HEK293 (cell line): ENCODE data around the gene PERCC1.

Experiments
- IKZF3 ChIP-seq: fragments of 450-650 bp; IDR thresholded peaks from 2 replicates; pipeline ENCODE4 v1.5.0; 2018; ENCODE audit warnings: missing biosample characterization, mild to moderate bottlenecking, missing genetic modification characterization, moderate library complexity
- KLF16 ChIP-seq: fragments of 450-650 bp; formaldehyde crosslinking; IDR thresholded peaks from 2 replicates; pipeline ENCODE4 v1.5.1; 2017; ENCODE audit warnings: missing biosample characterization, missing genetic modification characterization
- REST ChIP-seq: fragments of 450-650 bp; formaldehyde crosslinking; IDR thresholded peaks from 2 replicates; pipeline ENCODE4 v1.5.1; 2016; ENCODE audit warnings: missing biosample characterization, missing genetic modification characterization
- ZBTB20 ChIP-seq: fragments of 450-650 bp; formaldehyde crosslinking; IDR thresholded peaks from 2 replicates; pipeline ENCODE4 v1.5.1; 2016; ENCODE audit warnings: missing biosample characterization, missing genetic modification characterization
- ZNF121 ChIP-seq: fragments of 450-650 bp; formaldehyde crosslinking; IDR thresholded peaks from 2 replicates; pipeline ENCODE4 v1.5.1; 2016; ENCODE audit warnings: missing biosample characterization, missing genetic modification characterization
- ZNF138 ChIP-seq: fragments of 450-650 bp; formaldehyde crosslinking; IDR thresholded peaks from 2 replicates; pipeline ENCODE4 v1.5.1; 2016; ENCODE audit warnings: missing biosample characterization, missing genetic modification characterization, borderline replicate concordance
- ZNF146 ChIP-seq: fragments of 450-650 bp; formaldehyde crosslinking; IDR thresholded peaks from 2 replicates; pipeline ENCODE4 v1.5.1; 2016; ENCODE audit warnings: missing biosample characterization, missing genetic modification characterization
- TF ChIP-seq, protein P1 (sequence below): fragments of 450-650 bp; formaldehyde crosslinking; IDR thresholded peaks from 2 replicates; pipeline ENCODE4 v1.5.1; 2016; ENCODE audit warnings: missing biosample characterization, missing genetic modification characterization

- no peak for TF ChIP-seq REST (tag by site-specific recombination)
- TF ChIP-seq ZNF138 (tag by site-specific recombination), result no peak
- TF ChIP-seq, protein P1, sequence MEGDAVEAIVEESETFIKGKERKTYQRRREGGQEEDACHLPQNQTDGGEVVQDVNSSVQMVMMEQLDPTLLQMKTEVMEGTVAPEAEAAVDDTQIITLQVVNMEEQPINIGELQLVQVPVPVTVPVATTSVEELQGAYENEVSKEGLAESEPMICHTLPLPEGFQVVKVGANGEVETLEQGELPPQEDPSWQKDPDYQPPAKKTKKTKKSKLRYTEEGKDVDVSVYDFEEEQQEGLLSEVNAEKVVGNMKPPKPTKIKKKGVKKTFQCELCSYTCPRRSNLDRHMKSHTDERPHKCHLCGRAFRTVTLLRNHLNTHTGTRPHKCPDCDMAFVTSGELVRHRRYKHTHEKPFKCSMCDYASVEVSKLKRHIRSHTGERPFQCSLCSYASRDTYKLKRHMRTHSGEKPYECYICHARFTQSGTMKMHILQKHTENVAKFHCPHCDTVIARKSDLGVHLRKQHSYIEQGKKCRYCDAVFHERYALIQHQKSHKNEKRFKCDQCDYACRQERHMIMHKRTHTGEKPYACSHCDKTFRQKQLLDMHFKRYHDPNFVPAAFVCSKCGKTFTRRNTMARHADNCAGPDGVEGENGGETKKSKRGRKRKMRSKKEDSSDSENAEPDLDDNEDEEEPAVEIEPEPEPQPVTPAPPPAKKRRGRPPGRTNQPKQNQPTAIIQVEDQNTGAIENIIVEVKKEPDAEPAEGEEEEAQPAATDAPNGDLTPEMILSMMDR, result no peak
- TF ChIP-seq ZNF121 (tag by site-specific recombination), result no peak
- TF ChIP-seq ZBTB20, result no peak
- TF ChIP-seq KLF16 (tag by site-specific recombination), result no peak
- no peak for TF ChIP-seq IKZF3
- TF ChIP-seq ZNF146, result no peak
Observed at GRCh38 chr16:1398351-1398750, 32.5 kb upstream of the PERCC1 start.
